MCF 10A (cell line): ENCODE data around the gene FMNL2. TPM values are rescaled to one million over a fixed set of nuclear protein-coding genes. Genes with fewer than 3 reads are reported as not detected.

Source experiments
- BruUV-seq: library from RNA; stranded (reverse); fragments of 400-500 nt; replicated peaks from 2 replicates; lab custom pipeline; 2021; lab: Mats Ljungman, UMichigan
- CTCF ChIA-PET: fragments of 300-600 bp; sonication (Branson Sonifier 250); formaldehyde crosslinking; extraction: SDS; loops from one replicate; lab custom pipeline; 2021; ENCODE audit warnings: antibody characterized with exemption, inconsistent platforms; lab: Yijun Ruan, JAX
- POLR2A ChIA-PET: fragments of 300-600, 350-650 bp; sonication (Branson Sonifier 250); formaldehyde crosslinking; extraction: SDS; loops from one replicate; lab custom pipeline; 2020; ENCODE audit warnings: antibody characterized with exemption, inconsistent platforms; lab: Yijun Ruan, JAX
- DNase-seq: peaks from one replicate; pipeline ENCODE4 v3.0.0-alpha.2; 2018; ENCODE audit not compliant: unreplicated experiment
- H3K27ac Mint-ChIP-seq: one replicate; pipeline ENCODE4 v1.8.0; 2022; ENCODE audit warnings: mild to moderate bottlenecking, low read depth, mixed read lengths; ENCODE audit not compliant: unreplicated experiment
- H3K27me3 Mint-ChIP-seq: one replicate; pipeline ENCODE4 v1.8.0; 2022; ENCODE audit warnings: mixed read lengths; ENCODE audit not compliant: insufficient read depth, unreplicated experiment
- H3K36me3 Mint-ChIP-seq: one replicate; pipeline ENCODE4 v1.8.0; 2022; ENCODE audit warnings: mild to moderate bottlenecking, moderate library complexity, mixed read lengths; ENCODE audit not compliant: insufficient read depth, unreplicated experiment
- H3K4me1 Mint-ChIP-seq: one replicate; pipeline ENCODE4 v1.8.0; 2022; ENCODE audit warnings: mixed read lengths; ENCODE audit not compliant: insufficient read depth, unreplicated experiment
- H3K4me3 Mint-ChIP-seq: one replicate; pipeline ENCODE4 v1.8.0; 2022; ENCODE audit warnings: mild to moderate bottlenecking, moderate library complexity, mixed read lengths; ENCODE audit not compliant: unreplicated experiment
- H3K9me3 Mint-ChIP-seq: one replicate; pipeline ENCODE4 v1.8.0; 2022; ENCODE audit warnings: mixed read lengths; ENCODE audit not compliant: unreplicated experiment
- intact Hi-C: fragments of 100-400 bp; cut with micrococcal nuclease; formaldehyde crosslinking; loops from 2 replicates; pipeline ENCODE4 v1.14.1; 2022
- total RNA-seq: library from RNA; stranded (reverse); gene quantifications from 2 replicates; pipeline ENCODE4 v1.2.3, GENCODE V29; 2022
- TF ChIP-seq, protein P1 (sequence below): fragments of 200-600 bp; IDR thresholded peaks from one replicate; pipeline ENCODE4 v1.8.0; 2022; ENCODE audit warnings: antibody characterized with exemption, mild to moderate bottlenecking; ENCODE audit not compliant: unreplicated experiment

The FMNL2 gene
- total RNA-seq, 1 experiment from 2014 or later, result 76.5 TPM

DNA sequence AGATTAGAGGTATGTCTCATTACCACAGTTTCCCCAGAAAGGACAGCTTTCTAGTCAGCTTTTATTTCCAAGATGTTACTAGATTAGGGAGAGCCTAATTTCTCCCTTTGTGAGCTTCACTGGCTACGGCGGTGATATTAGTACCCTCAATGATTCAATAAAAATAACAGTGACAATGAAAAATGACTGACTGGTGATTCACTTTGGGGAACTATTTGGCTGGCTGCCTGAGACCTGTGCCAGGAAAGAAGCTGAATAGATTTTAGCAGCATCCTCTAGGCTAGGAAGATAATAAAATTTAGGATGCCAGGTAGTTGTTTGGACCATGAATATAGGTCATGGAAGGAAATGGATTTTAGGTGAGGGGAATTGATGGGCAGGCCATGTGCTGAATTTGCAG is 178.7 kb downstream of the FMNL2 start:
- no peaks in the 10 kb centered on the region for H3K27me3 Mint-ChIP-seq
- H3K4me3 Mint-ChIP-seq, result no peak overlapping the region
- intact Hi-C loops, result no loop called here
- H3K27ac Mint-ChIP-seq, result peak overlapping the region; percentile 75
- ChIA-PET POLR2A (interaction anchor here (0.6 to 1.7 kb wide), 13 partner anchors 8 to 244 kb away, joined by 3 to 13 read pairs (median 3); no protein-coding TSS in a partner anchor), CTCF (interaction anchor here (0.6 to 0.9 kb wide), 4 partner anchors 45 to 314 kb away, joined by 3 to 5 read pairs (median 3); no protein-coding TSS in a partner anchor)
- no TSS peak for BruUV-seq
- peaks cover 30% of the 10 kb centered on the region for H3K4me1 Mint-ChIP-seq
- H3K36me3 Mint-ChIP-seq, result peaks cover 5% of the 10 kb centered on the region
- TF ChIP-seq, protein P1, sequence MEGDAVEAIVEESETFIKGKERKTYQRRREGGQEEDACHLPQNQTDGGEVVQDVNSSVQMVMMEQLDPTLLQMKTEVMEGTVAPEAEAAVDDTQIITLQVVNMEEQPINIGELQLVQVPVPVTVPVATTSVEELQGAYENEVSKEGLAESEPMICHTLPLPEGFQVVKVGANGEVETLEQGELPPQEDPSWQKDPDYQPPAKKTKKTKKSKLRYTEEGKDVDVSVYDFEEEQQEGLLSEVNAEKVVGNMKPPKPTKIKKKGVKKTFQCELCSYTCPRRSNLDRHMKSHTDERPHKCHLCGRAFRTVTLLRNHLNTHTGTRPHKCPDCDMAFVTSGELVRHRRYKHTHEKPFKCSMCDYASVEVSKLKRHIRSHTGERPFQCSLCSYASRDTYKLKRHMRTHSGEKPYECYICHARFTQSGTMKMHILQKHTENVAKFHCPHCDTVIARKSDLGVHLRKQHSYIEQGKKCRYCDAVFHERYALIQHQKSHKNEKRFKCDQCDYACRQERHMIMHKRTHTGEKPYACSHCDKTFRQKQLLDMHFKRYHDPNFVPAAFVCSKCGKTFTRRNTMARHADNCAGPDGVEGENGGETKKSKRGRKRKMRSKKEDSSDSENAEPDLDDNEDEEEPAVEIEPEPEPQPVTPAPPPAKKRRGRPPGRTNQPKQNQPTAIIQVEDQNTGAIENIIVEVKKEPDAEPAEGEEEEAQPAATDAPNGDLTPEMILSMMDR, result no peak
- peak; percentile 87 for DNase-seq
- no peaks in the 10 kb centered on the region for H3K9me3 Mint-ChIP-seq

DNA sequence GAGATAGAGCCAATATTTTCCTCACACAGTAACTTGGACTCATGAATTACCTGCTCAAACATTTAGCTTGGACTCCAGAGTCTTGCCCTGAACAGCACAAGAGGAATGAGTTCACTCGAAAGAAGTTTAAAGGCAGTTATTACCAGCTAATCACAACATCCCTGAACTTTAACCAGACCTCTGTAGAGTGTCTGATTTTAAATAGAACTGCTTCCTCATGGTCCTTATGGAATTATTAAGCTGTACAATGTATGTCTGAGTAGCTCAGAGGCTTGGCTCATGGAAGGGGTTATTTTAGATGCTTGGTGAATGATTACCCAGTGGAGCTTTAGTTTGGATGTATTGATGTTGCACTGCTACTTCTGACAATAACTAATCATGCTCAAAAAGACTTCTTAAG is 183.1 kb downstream of the FMNL2 start:
- Mint-ChIP-seq H3K4me3 (no peak overlapping the region), H3K27me3 (no peaks in the 10 kb centered on the region)
- CTCF ChIA-PET, result interaction anchor here (0.5 to 1.5 kb wide), 6 partner anchors 17 to 647 kb away, joined by 3 to 6 read pairs (median 3); no protein-coding TSS in a partner anchor

DNA sequence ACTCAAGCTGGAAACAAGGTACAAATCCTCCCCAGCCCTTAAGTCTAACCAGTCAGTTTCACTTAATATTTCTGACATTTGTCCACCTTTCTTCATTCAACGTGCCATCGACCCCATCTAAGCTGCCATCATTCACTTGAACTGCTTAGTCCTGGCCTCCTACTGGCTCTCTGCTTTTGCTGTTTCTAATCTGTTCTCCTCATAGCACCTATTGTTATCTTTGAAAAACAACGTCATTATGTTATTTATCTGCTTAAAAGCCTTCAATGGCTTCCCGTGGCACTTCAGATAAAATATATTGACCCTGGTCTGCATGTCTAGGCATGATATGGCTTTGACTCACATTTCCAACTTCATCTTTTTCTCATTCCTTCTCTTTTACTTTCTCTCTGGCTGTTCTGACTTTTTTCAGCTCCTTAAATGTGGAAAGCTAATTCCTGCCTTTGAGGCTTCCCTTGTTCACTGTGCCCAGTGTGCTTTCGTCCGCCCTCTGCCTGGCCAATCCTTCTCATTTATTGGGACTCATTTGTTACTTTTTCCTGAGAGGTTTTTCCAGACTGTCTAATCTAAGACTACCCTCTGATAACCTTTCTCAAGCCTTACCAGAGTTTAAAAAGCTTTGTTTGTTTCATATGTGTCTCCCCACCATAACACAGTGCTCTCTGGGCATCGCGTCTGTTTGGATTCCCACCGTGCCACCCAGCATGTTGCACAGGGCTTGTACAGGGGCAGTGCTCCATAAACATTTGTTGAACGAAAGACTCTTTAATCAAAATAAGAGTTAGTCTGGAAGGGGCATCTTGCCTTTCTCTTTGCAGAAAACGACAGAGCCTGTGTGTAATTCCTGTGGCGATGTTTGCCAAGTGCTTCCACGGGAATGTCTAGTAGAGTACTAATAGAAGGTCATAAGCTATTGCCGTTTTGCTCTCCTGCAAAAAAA is 183.9 kb downstream of the FMNL2 start:
- no peaks in the 10 kb centered on the region for H3K27me3 Mint-ChIP-seq
- no TSS peak for BruUV-seq
- CTCF ChIA-PET, result interaction anchor here (0.5 to 1.5 kb wide), 7 partner anchors 18 to 228 kb away, joined by 3 to 6 read pairs (median 3); no protein-coding TSS in a partner anchor

More for the DNA sequence above, 183.1 kb downstream of the FMNL2 start:
- H3K9me3 Mint-ChIP-seq, result no peaks in the 10 kb centered on the region
- H3K4me1 Mint-ChIP-seq, result peaks cover 27% of the 10 kb centered on the region
- DNase-seq, result no peak
- POLR2A ChIA-PET, result interaction anchor here (0.8 to 2.0 kb wide), 4 partner anchors 11 to 103 kb away, joined by 3 to 13 read pairs (median 4); no protein-coding TSS in a partner anchor
- TF ChIP-seq, protein P1, result no peak
- BruUV-seq, result no TSS peak
- intact Hi-C loops, result no loop called here
- no peak overlapping the region for H3K27ac Mint-ChIP-seq
- peaks cover 5% of the 10 kb centered on the region for H3K36me3 Mint-ChIP-seq

More for the DNA sequence above, 183.9 kb downstream of the FMNL2 start:
- no peak for DNase-seq
- intact Hi-C loops, result no loop called here
- Mint-ChIP-seq H3K36me3 (peaks cover 1% of the 10 kb centered on the region), H3K9me3 (no peaks in the 10 kb centered on the region), H3K4me1 (peaks cover 23% of the 10 kb centered on the region), H3K27ac (no peak overlapping the region), H3K4me3 (no peak overlapping the region)
- POLR2A ChIA-PET, result interaction anchor here (0.6 to 2.0 kb wide), 4 partner anchors 12 to 184 kb away, joined by 3 to 13 read pairs (median 4); partner anchors contain the start of gene FMNL2
- TF ChIP-seq, protein P1, result no peak
